GM03348 (cell line): ENCODE data around the gene MDGA2.
"Not testable (repeated sequence)": the region's sequence is repeated elsewhere in the genome, so short reads cannot be mapped to it uniquely, and the experiment has no call there.

Experiments
- DNase-seq: peaks from one replicate; pipeline ENCODE4 v3.0.0; 2012; ENCODE audit warnings: low spot score

Gene MDGA2

GRCh38 chr14:46915539-46915938 is 759.9 kb downstream of the MDGA2 start:
- not testable (repeated sequence) for DNase-seq

GRCh38 chr14:46902837-46903236 is 772.6 kb downstream of the MDGA2 start:
- DNase-seq: no peak

GRCh38 chr14:46894476-46894875 is 780.9 kb downstream of the MDGA2 start:
- DNase-seq: no peak

- no peak for DNase-seq
Observed at GRCh38 chr14:46887144-46887543, 788.3 kb downstream of the MDGA2 start.

- DNase-seq: no peak
Observed at GRCh38 chr14:46885566-46885965, 789.8 kb downstream of the MDGA2 start.

GRCh38 chr14:46861753-46862152 is 813.7 kb downstream of the MDGA2 start:
- DNase-seq: no peak

GRCh38 chr14:46840944-46841720 is 834.3 kb downstream of the MDGA2 start:
- no peak for DNase-seq

- DNase-seq: no peak
Observed at GRCh38 chr14:46820291-46820690, 855.1 kb downstream of the MDGA2 start.

- no peak for DNase-seq
Observed at GRCh38 chr14:46819117-46819516, 856.3 kb downstream of the MDGA2 start.

- no peak for DNase-seq
Observed at GRCh38 chr14:46818147-46818546, 857.3 kb downstream of the MDGA2 start.

- no peak for DNase-seq
Observed at GRCh38 chr14:46793144-46793543, 882.3 kb downstream of the MDGA2 start.
